ENCODE results near the gene ARHGEF17.

GRCh38 chr11:73308961-73309919, 1.2 kb downstream of the ARHGEF17 start:
- TF ChIP-seq CTCF (conservative IDR thresholded peaks at IDR 0.05; ENCODE audit: low read depth, low read length) = no peak
- TF ChIP-seq EZH2 (IDR thresholded peaks at IDR 0.05; ENCODE audit: borderline replicate concordance, low read depth, low read length, poor library complexity, severe bottlenecking) = no peak

Measured in A673 (cell line).